ENCODE results near the gene ART3. TPM values are rescaled to one million over a fixed set of nuclear protein-coding genes. Genes with fewer than 3 reads are reported as not detected.

ART3 gene, protein sequence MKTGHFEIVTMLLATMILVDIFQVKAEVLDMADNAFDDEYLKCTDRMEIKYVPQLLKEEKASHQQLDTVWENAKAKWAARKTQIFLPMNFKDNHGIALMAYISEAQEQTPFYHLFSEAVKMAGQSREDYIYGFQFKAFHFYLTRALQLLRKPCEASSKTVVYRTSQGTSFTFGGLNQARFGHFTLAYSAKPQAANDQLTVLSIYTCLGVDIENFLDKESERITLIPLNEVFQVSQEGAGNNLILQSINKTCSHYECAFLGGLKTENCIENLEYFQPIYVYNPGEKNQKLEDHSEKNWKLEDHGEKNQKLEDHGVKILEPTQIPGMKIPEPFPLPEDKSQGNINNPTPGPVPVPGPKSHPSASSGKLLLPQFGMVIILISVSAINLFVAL
- total RNA-seq: not detected

GRCh38 chr4:76074468-76074867 is at the start of gene ART3:
ART3 (plus strand) TSS chr4:76074709; CDS start chr4:76075890, 1,181 bp downstream.

GRCh38 chr4:76035799-76036380 is 38.6 kb upstream of the ART3 start, which contains the start of gene CXCL11:
CXCL11 (minus strand) TSS chr4:76036070; CDS start chr4:76035987, 83 bp downstream.

GRCh38 chr4:76148142-76148865 is 73.8 kb downstream of the ART3 start, which contains the start of gene NUP54:
NUP54 (minus strand) TSS chr4:76148397; CDS start chr4:76148374, 23 bp downstream.

Other genes with a start within 250 kb of the ART3 start
- gene PPEF2, start 172.3 kb upstream of the ART3 start, total RNA-seq: under 1 TPM; 0.12 to 0.48 TPM
- gene NAAA, start 133.7 kb upstream of the ART3 start, total RNA-seq: 10 to 100 TPM; 44.5 to 45.1 TPM
- gene SDAD1, start 83.8 kb upstream of the ART3 start, total RNA-seq: 10 to 100 TPM; 44.8 to 45.9 TPM
- gene CXCL9, start 67.2 kb upstream of the ART3 start, total RNA-seq: 1 to 10 TPM in 1 of 2 experiments, under 1 TPM in 1; 0.84 to 1.0 TPM
- gene CXCL10, start 51.2 kb upstream of the ART3 start, total RNA-seq: under 1 TPM; 0.50 to 0.79 TPM
- gene CXCL11, start 38.6 kb upstream of the ART3 start, total RNA-seq: not detected
- gene NUP54, start 73.7 kb downstream of the ART3 start, total RNA-seq: 10 to 100 TPM; 44.8 to 47.9 TPM
- 10 to 100 TPM; 12.2 to 14.3 TPM for gene SCARB2, start 139.1 kb downstream of the ART3 start, total RNA-seq
- gene FAM47E, start 177.0 kb downstream of the ART3 start, total RNA-seq: not detected
- 1 to 10 TPM; 2.6 to 3.0 TPM for gene STBD1, start 232.0 kb downstream of the ART3 start, total RNA-seq